ENCODE measurements around the gene RIPPLY1. TPM values are rescaled to one million over a fixed set of nuclear protein-coding genes. Genes with fewer than 3 reads are reported as not detected.

The RIPPLY1 gene
- total and polyA plus RNA-seq, 9 of the 15 experiments (the other 6 are each of a cell fraction or from before 2014, with no cell fraction given), result not detected

GRCh38 chrX:106932960-106933537, 29.9 kb upstream of the RIPPLY1 start:
- H2AFZ ChIP-seq (ENCODE audit: low read depth, low read length), result no peak overlapping the region
- CTCF ChIA-PET (ENCODE audit: low intra/inter-chr PET ratio), result no interaction called here
- intact Hi-C loops (cut with micrococcal nuclease), result no loop called here
- no peak for FAIRE-seq
- no peak overlapping the region for H3K4me3 ChIP-seq
- H3K79me2 ChIP-seq (ENCODE audit: control insufficient read depth, insufficient read depth, low read length), result no peaks in the 10 kb centered on the region
- no peaks in the 10 kb centered on the region for H4K20me1 ChIP-seq (replicated peaks; ENCODE audit: control insufficient read depth, insufficient read depth, low read length)
- ATAC-seq, result no peak
- no peaks in the 10 kb centered on the region for H3K9me1 ChIP-seq (ENCODE audit: control insufficient read depth, insufficient read depth, low read length)
- no peak for DNase-seq (ENCODE audit: extremely low read depth in 1 of 4, low spot score in 3 of 4)
- TF ChIP-seq ZNF740 (CRISPR knock-in tag; IDR thresholded peaks at IDR 0.05) (no peak), ZNF740 (tag; IDR thresholded peaks at IDR 0.05) (no peak), CEBPB (tag; IDR thresholded peaks at IDR 0.05) (peak; percentile 50; the same call in 1 of the 2 replicates)
- 3% methylated on average over 5 of the region's 6 CpGs for WGBS (ENCODE audit: insufficient coverage, low coverage, missing lambda C conversion rate)
- H3K27me3 ChIP-seq (ENCODE audit: control insufficient read depth in 2 of 2, insufficient read depth in 2 of 2, low read length in 2 of 2), result peaks cover 0 to 7% of the 10 kb centered on the region in 2 experiments; a peak in 1 of 5 replicates
- BruUV-seq (replicated peaks), result no TSS peak
- POLR2A ChIA-PET, result no interaction called here
- H3K4me2 ChIP-seq (ENCODE audit: insufficient read depth, low read length), result no peak overlapping the region
- no peak overlapping the region for H3K9ac ChIP-seq (ENCODE audit: insufficient read depth in 1 of 2, low read depth in 2 of 2, low read length in 2 of 2)
- H3K36me3 ChIP-seq (ENCODE audit: control insufficient read depth, insufficient read depth, low read length), result no peaks in the 10 kb centered on the region
- in situ Hi-C loops (cut with MboI), result no loop called here
- no peak overlapping the region for H3K27ac ChIP-seq (ENCODE audit: extremely low read depth, low read depth, low read length)
- no peaks in the 10 kb centered on the region; a peak in 2 of 5 replicates for H3K4me1 ChIP-seq (replicated peaks in 1 of 2; ENCODE audit: control insufficient read depth in 2 of 2, insufficient read depth in 2 of 2, low read length in 2 of 2)
- no peaks in the 10 kb centered on the region for H3K9me3 ChIP-seq (replicated peaks; ENCODE audit: control insufficient read depth, insufficient read depth, low read depth, low read length)

- CTCF ChIA-PET (ENCODE audit: low intra/inter-chr PET ratio), result no interaction called here
- ATAC-seq (no peak), FAIRE-seq (no peak), DNase-seq (ENCODE audit: extremely low read depth in 1 of 4, low spot score in 3 of 4) (no peak)
- BruUV-seq (replicated peaks), result no TSS peak
- Histone ChIP-seq H3K36me3 (ENCODE audit: control insufficient read depth, insufficient read depth, low read length) (no peaks in the 10 kb centered on the region), H3K27ac (ENCODE audit: extremely low read depth, low read depth, low read length) (no peak overlapping the region), H4K20me1 (replicated peaks; ENCODE audit: control insufficient read depth, insufficient read depth, low read length) (no peaks in the 10 kb centered on the region), H3K9ac (ENCODE audit: insufficient read depth in 1 of 2, low read depth in 2 of 2, low read length in 2 of 2) (no peak overlapping the region), H3K4me2 (ENCODE audit: insufficient read depth, low read length) (no peak overlapping the region), H3K9me3 (replicated peaks; ENCODE audit: control insufficient read depth, insufficient read depth, low read depth, low read length) (no peaks in the 10 kb centered on the region), H3K9me1 (ENCODE audit: control insufficient read depth, insufficient read depth, low read length) (no peaks in the 10 kb centered on the region), H3K27me3 (ENCODE audit: control insufficient read depth in 2 of 2, insufficient read depth in 2 of 2, low read length in 2 of 2) (peaks cover 0 to 7% of the 10 kb centered on the region in 2 experiments; a peak in 1 of 5 replicates), H3K79me2 (ENCODE audit: control insufficient read depth, insufficient read depth, low read length) (no peaks in the 10 kb centered on the region), H3K4me1 (replicated peaks in 1 of 2; ENCODE audit: control insufficient read depth in 2 of 2, insufficient read depth in 2 of 2, low read length in 2 of 2) (no peaks in the 10 kb centered on the region; a peak in 2 of 5 replicates), H2AFZ (ENCODE audit: low read depth, low read length) (no peak overlapping the region), H3K4me3 (no peak overlapping the region)
- POLR2A ChIA-PET, result no interaction called here
- intact Hi-C loops (cut with micrococcal nuclease), result no loop called here
- TF ChIP-seq TEAD1 (CRISPR knock-in tag; IDR thresholded peaks at IDR 0.05) (no peak), SRSF1 (IDR thresholded peaks at IDR 0.05; ENCODE audit: low read depth, low read length) (no peak), HNRNPH1 (optimal IDR thresholded peaks at IDR 0.05; ENCODE audit: low read depth, low read length) (no peak)
- in situ Hi-C loops (cut with MboI), result no loop called here
- WGBS (ENCODE audit: insufficient coverage, low coverage, missing lambda C conversion rate), result 0% methylated on average over 4 of the region's 4 CpGs
Measured at GRCh38 chrX:106932492-106932923, 29.4 kb upstream of the RIPPLY1 start.
